Inflammatory macrophage treated with lipopolysaccharide for 4 hours (primary cell): ENCODE results near the gene OR2J2.
"Not testable (repeated sequence)": the region's sequence is repeated elsewhere in the genome, so short reads cannot be mapped to it uniquely, and the experiment has no call there.

ENCODE experiments used
- DNase-seq: peaks from one replicate; pipeline ENCODE4 v3.0.0-alpha.2; 2020

Gene OR2J2

DNA sequence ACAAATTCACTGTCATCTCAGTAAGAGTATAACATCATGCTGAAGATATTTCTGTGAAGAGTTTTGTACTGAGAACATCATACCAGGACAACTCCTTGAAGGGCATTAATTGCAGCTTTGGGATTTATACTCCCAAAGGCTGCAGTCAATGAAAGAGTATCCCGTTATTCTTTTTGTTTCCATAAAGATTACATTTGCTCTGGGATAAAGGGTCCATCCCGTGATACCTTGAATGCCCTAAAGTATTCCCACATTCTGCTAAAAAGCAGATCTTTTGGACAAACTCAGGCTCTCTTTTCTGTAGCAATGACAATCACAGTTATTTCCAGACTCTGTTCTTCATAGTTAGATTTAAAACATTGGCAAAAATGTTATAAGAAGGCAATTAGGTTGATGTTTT, at the start of gene OR2J2:
Gene OR2J2 (plus strand): TSS at position 301 of the 400 bp plus-strand sequence. CDS start 2,729 bp downstream, outside the sequence.
- not testable (repeated sequence) for DNase-seq

GRCh38 chr6:29129326-29130012, 41.2 kb upstream of the OR2J2 start:
- DNase-seq = no peak

DNA sequence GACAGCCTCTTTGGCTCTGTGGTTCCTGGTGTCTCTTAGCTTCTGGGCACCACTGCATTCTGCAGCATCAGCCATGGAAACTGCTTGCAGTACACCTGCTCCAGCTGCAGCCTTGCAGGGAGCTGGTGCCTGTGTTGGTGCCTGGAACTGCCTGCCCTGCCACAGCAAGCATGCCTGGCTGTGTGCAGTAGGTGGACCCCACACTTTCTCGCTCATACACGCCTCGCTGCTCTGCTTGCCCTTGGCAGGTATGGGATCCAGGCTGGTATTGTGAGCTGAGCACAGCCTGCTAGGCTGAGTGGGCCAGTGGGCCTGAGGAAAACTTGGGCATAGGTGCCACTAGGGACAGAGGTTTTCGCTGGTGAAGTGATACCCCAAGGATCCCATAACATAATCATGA, 40.1 kb upstream of the OR2J2 start:
- DNase-seq = no peak

DNA sequence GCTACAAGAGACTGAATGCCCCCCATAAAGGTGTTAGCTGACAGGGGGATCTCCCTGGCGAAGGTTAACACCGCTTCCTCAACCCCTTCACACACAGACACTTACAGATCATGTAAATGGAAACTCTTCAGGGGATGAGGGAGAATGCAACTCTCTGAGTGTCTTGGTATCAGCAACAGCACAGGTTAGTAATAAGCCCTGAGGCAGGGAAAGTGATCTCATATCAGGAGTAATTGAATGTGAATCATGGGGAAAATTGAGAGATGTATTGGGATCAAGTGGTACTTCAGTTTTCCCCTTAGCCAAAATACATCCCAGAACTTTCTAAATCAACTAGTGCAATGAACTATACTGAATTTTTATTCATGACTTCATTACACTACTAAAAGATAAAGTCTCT, 39.0 kb upstream of the OR2J2 start:
- no peak for DNase-seq

- no peak for DNase-seq
These were observed 33.0 kb upstream of the OR2J2 start for GRCh38 chr6:29137724-29138123.

GRCh38 chr6:29141606-29142005, 29.1 kb upstream of the OR2J2 start:
- DNase-seq = no peak

- no peak for DNase-seq
These were observed 28.4 kb upstream of the OR2J2 start for GRCh38 chr6:29142309-29142708.

GRCh38 chr6:29146179-29146578, 24.5 kb upstream of the OR2J2 start:
- no peak for DNase-seq

- DNase-seq = no peak
These were observed 23.6 kb upstream of the OR2J2 start for GRCh38 chr6:29147074-29147473.

DNA sequence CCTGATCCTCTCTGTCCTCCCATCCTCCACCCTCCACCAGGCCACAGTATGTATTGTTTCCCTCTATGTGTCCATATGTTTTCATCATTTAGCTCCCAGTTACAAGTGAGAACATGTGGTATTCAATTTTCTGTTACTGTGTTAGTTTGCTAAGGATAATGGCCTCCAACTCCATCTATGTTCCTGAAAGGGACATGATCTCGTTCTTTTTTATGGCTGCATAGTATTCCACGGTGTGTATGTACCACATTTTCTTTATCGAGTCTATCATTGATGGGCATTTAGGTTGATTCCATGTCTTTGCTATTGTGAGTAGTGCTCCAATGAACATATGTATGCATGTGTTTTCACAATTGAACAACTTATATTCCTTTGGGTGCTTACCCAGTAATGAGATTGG, 21.3 kb upstream of the OR2J2 start:
- not testable (repeated sequence) for DNase-seq

DNA sequence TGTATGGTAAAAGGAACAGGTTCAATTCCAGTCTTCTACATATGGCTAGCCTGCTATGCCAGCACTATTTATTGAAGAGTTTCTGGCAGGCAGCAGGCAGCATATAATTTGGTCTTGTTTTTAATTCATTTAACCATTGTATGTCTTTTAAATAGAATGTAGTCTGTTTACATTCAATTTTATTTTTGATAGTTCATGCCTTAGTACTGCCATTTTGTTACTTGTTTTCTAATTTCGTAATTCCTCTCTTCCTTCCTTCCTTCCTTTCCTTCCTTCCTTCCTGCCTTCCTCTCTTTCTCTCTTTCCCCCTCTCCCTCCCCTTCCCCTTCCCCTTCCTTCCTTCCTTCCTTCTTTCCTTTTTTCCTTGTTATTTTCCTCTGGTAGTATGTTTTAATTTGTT, 17.6 kb upstream of the OR2J2 start:
- DNase-seq = no peak

DNA sequence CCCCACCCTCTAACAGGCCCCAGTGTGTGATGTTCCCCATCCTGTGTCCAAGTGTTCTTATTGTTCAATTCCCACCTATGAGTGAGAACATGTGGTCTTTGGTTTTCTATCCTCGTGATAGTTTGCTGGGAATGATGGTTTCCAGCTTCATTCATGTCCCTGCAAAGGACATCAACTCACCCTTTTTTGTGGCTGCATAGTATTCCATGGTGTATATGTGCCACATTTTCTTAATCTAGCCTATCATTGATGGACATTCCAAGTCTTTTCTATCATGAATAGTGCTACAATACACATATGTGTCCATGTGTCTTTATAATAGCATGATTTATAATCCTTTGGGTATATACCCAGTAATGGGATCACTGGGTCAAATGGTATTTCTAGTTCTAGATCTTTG, 15.5 kb upstream of the OR2J2 start:
- not testable (repeated sequence) for DNase-seq

GRCh38 chr6:29159922-29160321, 10.8 kb upstream of the OR2J2 start:
- not testable (repeated sequence) for DNase-seq

DNA sequence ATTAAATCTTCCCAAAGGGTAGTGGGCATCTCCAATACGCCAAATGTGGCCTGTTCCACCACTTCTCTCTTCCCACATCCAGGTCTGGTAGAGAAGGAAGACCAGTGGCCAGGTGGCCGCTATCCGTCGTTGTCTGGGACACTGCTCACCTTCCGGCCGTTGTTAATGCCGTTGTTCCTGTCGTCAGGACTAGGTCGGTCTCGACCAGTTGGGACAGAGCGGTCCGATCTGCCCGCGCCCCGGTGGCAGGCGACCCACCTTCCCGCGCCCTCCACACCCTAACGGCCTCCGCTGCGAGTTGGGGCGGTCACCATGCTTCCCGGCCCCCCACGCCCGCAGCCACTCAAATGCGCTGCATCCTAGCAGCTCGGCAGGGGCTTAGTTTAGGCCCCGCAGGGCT, 5.1 kb upstream of the OR2J2 start:
- not testable (repeated sequence) for DNase-seq

GRCh38 chr6:29171736-29172135, 1.0 kb downstream of the OR2J2 start:
- DNase-seq = no peak

- no peak for DNase-seq
These were observed 12.9 kb downstream of the OR2J2 start for GRCh38 chr6:29183594-29183993.

- DNase-seq = not testable (repeated sequence)
These were observed 18.0 kb downstream of the OR2J2 start for GRCh38 chr6:29188659-29189058.

DNA sequence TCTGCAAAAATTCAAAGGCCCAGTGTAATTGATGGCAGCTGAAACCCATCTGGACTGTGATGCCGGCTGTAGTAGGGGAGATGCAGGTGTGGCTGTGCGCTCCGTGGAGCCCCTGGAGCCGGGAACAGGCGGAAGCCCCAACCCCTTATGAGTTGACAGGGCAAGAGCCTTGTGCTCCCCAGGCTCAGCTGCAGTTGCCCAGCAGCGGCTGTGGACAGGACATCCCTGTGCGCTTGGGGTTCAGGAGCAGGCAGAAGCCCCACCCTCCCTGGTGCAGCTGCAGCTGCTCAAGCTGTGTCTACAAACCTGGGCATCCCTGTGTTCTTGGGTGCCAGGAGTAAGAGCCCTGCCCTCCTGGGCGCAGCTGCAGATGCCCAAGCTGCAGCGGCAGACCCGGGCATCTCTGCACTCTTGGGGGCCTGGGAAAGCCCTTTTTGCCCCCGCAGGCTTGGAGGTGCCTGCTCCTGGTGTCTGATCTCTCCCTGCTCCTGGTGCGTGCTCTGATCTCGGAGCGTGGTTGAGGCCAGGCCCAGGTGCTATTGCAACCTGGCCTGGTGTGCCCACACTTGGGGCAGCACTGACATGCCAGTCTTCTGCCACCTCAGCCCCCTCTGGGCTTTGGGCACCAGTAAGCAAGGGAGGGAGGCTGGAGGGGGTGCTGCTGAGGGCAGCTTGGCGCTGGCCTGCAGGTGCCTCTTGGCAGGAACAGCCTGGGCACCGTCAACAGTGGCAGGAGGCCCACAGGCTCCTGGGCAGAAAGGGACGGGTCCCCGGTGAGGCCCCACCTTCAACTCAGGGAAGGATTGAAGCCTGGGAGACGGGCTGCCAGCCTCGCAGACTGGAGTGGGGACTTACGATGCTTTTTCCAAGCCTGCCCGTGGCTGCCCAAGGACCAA, 30.3 kb downstream of the OR2J2 start:
- DNase-seq = no peak

GRCh38 chr6:29201966-29202365, 31.3 kb downstream of the OR2J2 start:
- DNase-seq = no peak

DNA sequence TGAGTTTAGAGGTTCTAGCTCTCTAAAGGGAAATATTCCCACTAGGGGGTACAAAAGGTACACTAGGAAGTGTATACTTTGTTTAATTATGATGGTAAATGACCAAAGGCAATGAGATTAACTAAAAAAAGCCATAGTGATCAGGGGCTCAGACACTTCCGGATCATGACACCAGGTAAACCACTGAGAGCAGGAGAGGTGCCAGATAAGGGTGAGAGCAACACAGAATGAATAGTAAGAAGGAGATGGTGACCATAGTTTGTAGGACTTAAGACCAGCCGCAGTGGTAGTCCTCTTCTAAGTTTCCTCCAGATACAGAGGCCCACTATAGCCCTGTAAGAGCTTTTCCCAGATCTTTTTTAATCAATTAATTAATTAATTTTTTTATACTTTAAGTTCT, 40.8 kb downstream of the OR2J2 start:
- no peak for DNase-seq

DNA sequence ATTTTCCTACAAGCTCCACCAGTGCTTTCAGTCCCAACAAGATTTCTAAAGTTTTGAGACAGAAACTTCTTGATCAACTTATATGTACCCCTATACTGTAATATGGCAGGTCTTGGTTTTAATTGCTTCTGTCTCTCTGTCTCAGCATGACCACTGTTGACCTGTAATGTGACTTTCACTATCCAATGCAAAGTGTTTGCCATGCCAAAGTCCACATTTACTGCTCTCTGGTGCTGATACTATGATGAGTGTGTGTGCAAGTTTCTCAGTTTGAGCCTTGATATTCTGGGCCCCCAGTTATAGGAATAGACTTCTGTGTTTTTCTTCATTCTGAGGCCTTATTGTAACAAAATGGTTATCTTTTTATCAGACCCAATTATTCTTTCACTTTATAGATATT, 45.8 kb downstream of the OR2J2 start:
- no peak for DNase-seq

DNA sequence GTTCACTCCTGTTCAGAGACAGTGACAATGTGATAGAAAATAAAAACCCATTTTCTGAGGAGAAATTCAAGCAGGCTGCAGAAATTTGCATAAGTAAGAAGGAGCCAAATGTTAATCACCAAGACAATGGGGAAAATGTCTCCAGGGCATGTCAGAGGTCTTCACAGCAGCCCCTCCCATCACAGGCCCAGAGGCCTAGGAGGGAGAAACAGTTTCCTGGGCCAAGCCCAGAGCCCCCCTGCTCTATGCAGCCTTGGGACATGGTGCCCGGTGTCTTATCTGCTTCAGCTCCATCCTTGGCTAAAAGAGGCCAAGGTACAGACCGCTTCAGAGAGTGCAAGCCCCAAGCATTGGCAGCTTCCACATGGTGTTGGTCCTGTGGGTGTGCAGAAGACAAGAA, 46.5 kb downstream of the OR2J2 start:
- DNase-seq = not testable (repeated sequence)

DNA sequence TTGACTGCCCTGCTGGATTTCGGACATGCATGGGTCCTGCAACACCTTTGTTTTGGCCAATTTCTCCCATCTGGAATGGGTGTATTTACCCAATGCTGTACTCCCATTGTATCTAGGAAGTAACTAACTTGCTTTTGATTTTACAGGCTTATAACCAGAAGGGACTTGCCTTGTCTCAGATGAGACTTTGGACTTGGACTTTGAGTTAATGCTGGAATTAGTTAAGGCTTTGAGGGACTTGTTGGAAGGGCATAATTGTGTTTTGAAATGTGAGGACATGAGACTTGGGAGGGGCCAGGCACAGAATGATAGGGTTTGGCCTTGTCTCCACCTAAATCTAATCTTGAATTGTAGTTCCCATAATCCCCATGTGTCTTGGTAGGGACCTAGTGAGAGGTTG, 47.3 kb downstream of the OR2J2 start:
- DNase-seq = not testable (repeated sequence)
